ENCODE measurements around the gene COL2A1. TPM values are rescaled to one million over a fixed set of nuclear protein-coding genes. Genes with fewer than 3 reads are reported as not detected.

The COL2A1 gene
- total RNA-seq, 1 experiment from 2014 or later = 0.50 TPM

GRCh38 chr12:47987411-47988072, 16.7 kb downstream of the COL2A1 start:
- no peaks in the 10 kb centered on the region for H3K36me3 Mint-ChIP-seq (ENCODE audit: insufficient read depth, unreplicated experiment)
- no peak for DNase-seq
- BruUV-seq (replicated peaks) = no TSS peak
- CTCF ChIA-PET = no interaction called here
- H3K27ac Mint-ChIP-seq (ENCODE audit: unreplicated experiment) = no peak overlapping the region
- H3K9me3 Mint-ChIP-seq (ENCODE audit: low read depth, unreplicated experiment) = no peaks in the 10 kb centered on the region
- intact Hi-C loops (cut with micrococcal nuclease; ENCODE audit: unreplicated experiment) = no loop called here
- H3K27me3 Mint-ChIP-seq (ENCODE audit: unreplicated experiment) = peaks cover 92% of the 10 kb centered on the region
- H3K4me3 Mint-ChIP-seq (ENCODE audit: low read depth, unreplicated experiment) = no peak overlapping the region
- H3K4me1 Mint-ChIP-seq (ENCODE audit: low read depth, unreplicated experiment) = no peaks in the 10 kb centered on the region
- no peak for TF ChIP-seq CTCF (IDR thresholded peaks at IDR 0.05; ENCODE audit: unreplicated experiment)

- H3K27me3 Mint-ChIP-seq (ENCODE audit: unreplicated experiment) = peaks cover 92% of the 10 kb centered on the region
- H3K4me3 Mint-ChIP-seq (ENCODE audit: low read depth, unreplicated experiment) = no peak overlapping the region
- CTCF ChIA-PET = no interaction called here
- no peak for TF ChIP-seq CTCF (IDR thresholded peaks at IDR 0.05; ENCODE audit: unreplicated experiment)
- BruUV-seq (replicated peaks) = no TSS peak
- H3K4me1 Mint-ChIP-seq (ENCODE audit: low read depth, unreplicated experiment) = no peaks in the 10 kb centered on the region
- no peaks in the 10 kb centered on the region for H3K9me3 Mint-ChIP-seq (ENCODE audit: low read depth, unreplicated experiment)
- intact Hi-C loops (cut with micrococcal nuclease; ENCODE audit: unreplicated experiment) = no loop called here
- no peaks in the 10 kb centered on the region for H3K36me3 Mint-ChIP-seq (ENCODE audit: insufficient read depth, unreplicated experiment)
- no peak overlapping the region for H3K27ac Mint-ChIP-seq (ENCODE audit: unreplicated experiment)
- DNase-seq = no peak
Measured at GRCh38 chr12:47986832-47987231, 17.4 kb downstream of the COL2A1 start.

GRCh38 chr12:47986291-47986660, 18.0 kb downstream of the COL2A1 start:
- Mint-ChIP-seq H3K4me3 (ENCODE audit: low read depth, unreplicated experiment) (no peak overlapping the region), H3K27ac (ENCODE audit: unreplicated experiment) (no peak overlapping the region), H3K4me1 (ENCODE audit: low read depth, unreplicated experiment) (no peaks in the 10 kb centered on the region), H3K9me3 (ENCODE audit: low read depth, unreplicated experiment) (no peaks in the 10 kb centered on the region), H3K27me3 (ENCODE audit: unreplicated experiment) (peaks cover 92% of the 10 kb centered on the region), H3K36me3 (ENCODE audit: insufficient read depth, unreplicated experiment) (no peaks in the 10 kb centered on the region)
- no TSS peak for BruUV-seq (replicated peaks)
- intact Hi-C loops (cut with micrococcal nuclease; ENCODE audit: unreplicated experiment) = no loop called here
- TF ChIP-seq CTCF (IDR thresholded peaks at IDR 0.05; ENCODE audit: unreplicated experiment) = no peak
- no peak for DNase-seq
- CTCF ChIA-PET = no interaction called here

GRCh38 chr12:47985596-47986290, 18.5 kb downstream of the COL2A1 start:
- BruUV-seq (replicated peaks) = no TSS peak
- no peak for DNase-seq
- Mint-ChIP-seq H3K9me3 (ENCODE audit: low read depth, unreplicated experiment) (no peaks in the 10 kb centered on the region), H3K4me3 (ENCODE audit: low read depth, unreplicated experiment) (no peak overlapping the region), H3K4me1 (ENCODE audit: low read depth, unreplicated experiment) (no peaks in the 10 kb centered on the region), H3K27me3 (ENCODE audit: unreplicated experiment) (peaks cover 96% of the 10 kb centered on the region), H3K36me3 (ENCODE audit: insufficient read depth, unreplicated experiment) (no peaks in the 10 kb centered on the region), H3K27ac (ENCODE audit: unreplicated experiment) (no peak overlapping the region)
- intact Hi-C loops (cut with micrococcal nuclease; ENCODE audit: unreplicated experiment) = no loop called here
- CTCF ChIA-PET = no interaction called here
- no peak for TF ChIP-seq CTCF (IDR thresholded peaks at IDR 0.05; ENCODE audit: unreplicated experiment)

All from Calu3 (cell line).